ENCODE measurements around the gene POLDIP2. TPM values are rescaled to one million over a fixed set of nuclear protein-coding genes. Genes with fewer than 3 reads are reported as not detected.

Gene POLDIP2
- total and polyA plus RNA-seq, 9 of the 15 experiments (the other 6 are each of a cell fraction or from before 2014, with no cell fraction given) = 22.0 to 137 (median 104) TPM

GRCh38 chr17:28318759-28319597 is 38.3 kb downstream of the POLDIP2 start, which contains the start of gene TMEM97 (continued):
- 0 out of 6 replicates have a peak, but pooled peaks of 1 of the 3 experiments have one; percentile 11 for TF ChIP-seq ZBTB11 (CRISPR knock-in tag; IDR thresholded peaks at IDR 0.05)
- TF ChIP-seq MNT (conservative IDR thresholded peaks at IDR 0.05) = peak; percentile 98 to 99
- TF ChIP-seq ZNF41 (CRISPR knock-in tag; conservative IDR thresholded peaks at IDR 0.05) = no peak
- TF ChIP-seq MEF2A (IDR thresholded peaks at IDR 0.05; ENCODE audit: control insufficient read depth, low read depth, low read length) = no peak
- peak; percentile 91 for TF ChIP-seq SUPT5H (IDR thresholded peaks at IDR 0.05)
- no peak for TF ChIP-seq NUFIP1 (IDR thresholded peaks at IDR 0.05; ENCODE audit: partially characterized antibody)
- TF ChIP-seq POLR2AphosphoS2 (IDR thresholded peaks at IDR 0.05; ENCODE audit: low read length) = no peak
- peak; percentile 88 for TF ChIP-seq SP1 (CRISPR knock-in tag; IDR thresholded peaks at IDR 0.05)
- TF ChIP-seq STAT5B (CRISPR knock-in tag; IDR thresholded peaks at IDR 0.05) = no peak
- TF ChIP-seq ZKSCAN1 (IDR thresholded peaks at IDR 0.05; ENCODE audit: low read depth, low read length) = peak; percentile 25; the same call in 1 of the 2 replicates
- TF ChIP-seq NEUROD1 (IDR thresholded peaks at IDR 0.05; ENCODE audit: borderline replicate concordance, low read depth, low read length, partially characterized antibody) = peak; percentile 61
- no peak for TF ChIP-seq ZNF407 (IDR thresholded peaks at IDR 0.05; ENCODE audit: low read depth)
- 0 out of 2 replicates have a peak, but pooled peaks have one; percentile 18 for TF ChIP-seq GTF2F1 (IDR thresholded peaks at IDR 0.05; ENCODE audit: low read depth, low read length)
- TF ChIP-seq RFX1 (IDR thresholded peaks at IDR 0.05) = no peak

Data from K562 (cell line).